Adipocyte (in vitro differentiated cells): ENCODE data around the gene ARHGAP40.

ENCODE experiments used
- DNase-seq: peaks from one replicate; pipeline ENCODE4 v3.0.0-alpha.2; 2015; ENCODE audit warnings: low read depth
- H3K27me3 ChIP-seq: replicated peaks from 2 replicates; pipeline ENCODE4 v1.7.0; 2013; ENCODE audit warnings: mild to moderate bottlenecking, low read length, moderate library complexity; ENCODE audit not compliant: control insufficient read depth, insufficient read depth
- H3K36me3 ChIP-seq: 2 replicates; pipeline ENCODE4 v1.7.0; 2013; ENCODE audit warnings: low read length, mild to moderate bottlenecking, moderate library complexity; ENCODE audit not compliant: control insufficient read depth, insufficient read depth, severe bottlenecking
- H3K4me1 ChIP-seq: 2 replicates; pipeline ENCODE4 v1.7.0; 2013; ENCODE audit warnings: mild to moderate bottlenecking, low read length, moderate library complexity; ENCODE audit not compliant: control insufficient read depth, insufficient read depth
- H3K4me3 ChIP-seq: 2 replicates; pipeline ENCODE4 v1.7.0; 2013; ENCODE audit warnings: mild to moderate bottlenecking, low read length, moderate library complexity
- H3K9ac ChIP-seq: 2 replicates; pipeline ENCODE4 v1.7.0; 2013; ENCODE audit warnings: mild to moderate bottlenecking, low read length, moderate library complexity
- H3K9me3 ChIP-seq: 2 replicates; pipeline ENCODE4 v1.7.0; 2013; ENCODE audit warnings: mild to moderate bottlenecking, low read length, moderate library complexity; ENCODE audit not compliant: control insufficient read depth

Gene ARHGAP40

DNA sequence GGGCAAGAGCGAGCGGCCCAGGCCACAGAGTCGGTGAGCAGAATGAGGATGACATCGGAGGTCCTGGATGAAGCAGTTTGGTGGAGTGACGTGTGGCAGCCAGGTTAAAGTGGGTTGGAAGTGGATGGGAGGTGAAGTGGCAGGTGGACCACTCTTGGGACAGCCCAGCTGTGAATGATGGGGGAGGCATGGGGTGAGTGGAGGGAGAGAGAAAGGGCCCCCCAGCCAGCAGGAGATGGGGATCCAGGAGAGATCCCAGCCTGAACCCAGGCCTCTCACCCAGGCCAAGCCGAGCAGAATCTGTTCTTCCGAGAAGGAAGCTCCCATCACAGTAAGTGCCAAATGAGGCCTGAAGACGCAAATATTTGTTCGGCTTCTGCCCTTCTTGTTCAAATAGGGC, 95.7 kb downstream of the ARHGAP40 start:
- DNase-seq: no peak
- Histone ChIP-seq H3K27me3 (peaks cover 35% of the 10 kb centered on the region), H3K9me3 (no peaks in the 10 kb centered on the region)

DNA sequence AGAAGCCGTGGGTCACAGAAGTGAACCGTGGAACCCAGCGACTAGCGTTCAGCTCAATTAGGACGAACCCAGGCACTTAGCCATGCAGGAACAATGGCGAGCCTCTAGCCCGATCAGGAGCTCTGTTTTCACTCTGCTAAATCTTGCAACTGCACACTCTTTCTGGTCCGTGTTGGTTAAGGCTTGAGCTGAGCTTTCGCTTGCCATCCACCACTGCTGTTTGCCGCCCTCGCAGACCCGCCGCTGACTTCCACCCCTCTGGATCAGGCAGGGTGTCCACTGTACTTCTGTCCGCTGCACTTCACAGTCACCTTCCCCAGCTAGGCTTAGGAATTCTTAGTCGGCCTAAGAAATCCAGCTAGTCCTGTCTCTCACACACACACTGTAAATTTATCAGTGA, 96.9 kb downstream of the ARHGAP40 start:
- Histone ChIP-seq H3K27me3 (peaks cover 44% of the 10 kb centered on the region), H3K4me1 (no peaks in the 10 kb centered on the region), H3K4me3 (no peak overlapping the region), H3K36me3 (no peaks in the 10 kb centered on the region), H3K9ac (no peak overlapping the region), H3K9me3 (no peaks in the 10 kb centered on the region)
- no peak for DNase-seq

More for the DNA sequence above, 95.7 kb downstream of the ARHGAP40 start:
- Histone ChIP-seq H3K4me1 (no peaks in the 10 kb centered on the region), H3K4me3 (no peak overlapping the region), H3K36me3 (no peaks in the 10 kb centered on the region), H3K9ac (no peak overlapping the region)

DNA sequence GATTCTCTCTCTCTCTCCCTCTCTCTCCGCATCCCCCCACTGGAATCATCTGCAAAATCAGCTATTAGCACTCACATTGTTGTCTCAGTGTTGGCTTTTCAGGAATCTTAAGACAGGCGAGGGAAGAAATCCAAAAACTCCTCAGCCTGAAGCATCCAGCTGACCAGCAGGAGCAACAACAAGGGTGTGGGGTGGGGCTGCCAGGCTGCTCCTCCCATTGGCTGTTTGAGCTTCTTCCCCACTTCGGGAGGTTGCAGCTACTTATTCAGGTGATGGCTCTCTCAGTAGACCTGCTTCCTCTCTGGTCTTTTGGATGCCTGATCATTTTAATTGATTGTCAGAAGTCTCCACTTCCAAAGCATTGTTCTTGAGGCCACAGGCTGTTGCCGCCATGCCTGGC, 98.5 kb downstream of the ARHGAP40 start:
- DNase-seq: no peak
- Histone ChIP-seq H3K9ac (no peak overlapping the region), H3K9me3 (no peaks in the 10 kb centered on the region), H3K4me3 (no peak overlapping the region), H3K27me3 (peaks cover 47% of the 10 kb centered on the region), H3K4me1 (no peaks in the 10 kb centered on the region), H3K36me3 (no peaks in the 10 kb centered on the region)
